ENCODE measurements around the gene DNAH14. TPM values are rescaled to one million over a fixed set of nuclear protein-coding genes. Genes with fewer than 3 reads are reported as not detected.

The DNAH14 gene
- total and polyA plus RNA-seq, 9 of the 15 experiments (the other 6 are each of a cell fraction or from before 2014, with no cell fraction given): 58.4 to 142 (median 98.4) TPM

- TF ChIP-seq ZBTB26 (CRISPR knock-in tag; IDR thresholded peaks at IDR 0.05) (no peak), ZBTB7A (IDR thresholded peaks at IDR 0.05; ENCODE audit: borderline replicate concordance, control insufficient read depth, low read depth, low read length) (no peak), SMAD3 (CRISPR knock-in tag; conservative IDR thresholded peaks at IDR 0.05) (no peak), ZFP91 (CRISPR knock-in tag; IDR thresholded peaks at IDR 0.05) (no peak), SP2 (IDR thresholded peaks at IDR 0.05; ENCODE audit: extremely low read depth, low read depth, low read length, poor library complexity, severe bottlenecking) (no peak), MLLT1 (IDR thresholded peaks at IDR 0.05) (peak in 1 of 2 experiments; percentile 36; a peak in 1 of 4 replicates), SOX6 (IDR thresholded peaks at IDR 0.05) (peak; percentile 48; the same call in 1 of the 2 replicates), SMARCE1 (IDR thresholded peaks at IDR 0.05) (no peak; the same call in 1 of the 2 replicates), SMARCC2 (IDR thresholded peaks at IDR 0.05; ENCODE audit: low read depth) (no peak), NCOA2 (IDR thresholded peaks at IDR 0.05; ENCODE audit: partially characterized antibody in 2 of 2) (no peak), PTTG1 (tag; IDR thresholded peaks at IDR 0.05; ENCODE audit: low read depth) (no peak), PHF8 (IDR thresholded peaks at IDR 0.05; ENCODE audit: borderline replicate concordance, low read length) (no peak), KLF13 (tag; IDR thresholded peaks at IDR 0.05; ENCODE audit: borderline replicate concordance, low read depth) (no peak), ZNF384 (IDR thresholded peaks at IDR 0.05; ENCODE audit: low read depth, low read length) (peak; percentile 91), MTA1 (IDR thresholded peaks at IDR 0.05; ENCODE audit: borderline replicate concordance) (peak; percentile 57; the same call in 1 of the 2 replicates), NFE2L1 (tag; IDR thresholded peaks at IDR 0.05; ENCODE audit: borderline replicate concordance, low read depth) (no peak)
Observed at GRCh38 chr1:225428881-225429455, 499.5 kb downstream of the DNAH14 start (continued).

Measured in K562 (cell line).